ENCODE data around the gene ACKR3.

DNA sequence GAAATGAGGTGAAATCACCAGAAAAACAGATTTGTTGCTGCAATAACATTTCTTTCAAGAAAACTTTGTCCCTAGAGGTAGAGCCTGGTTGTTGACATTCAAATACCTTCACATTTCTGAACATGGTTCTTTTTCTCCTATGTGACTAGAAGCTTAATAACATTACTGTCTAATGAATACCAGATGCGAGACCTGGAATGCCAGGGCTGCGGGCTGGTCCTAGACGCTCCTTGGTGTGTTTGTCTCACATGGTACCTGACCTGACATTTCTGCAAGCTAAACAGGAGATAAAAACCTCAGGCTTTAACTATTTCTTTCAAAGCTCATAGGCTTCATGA, 38.5 kb downstream of the ACKR3 start:
- TF ChIP-seq ZFX (IDR thresholded peaks at IDR 0.05): no peak
- TF ChIP-seq, protein P1, sequence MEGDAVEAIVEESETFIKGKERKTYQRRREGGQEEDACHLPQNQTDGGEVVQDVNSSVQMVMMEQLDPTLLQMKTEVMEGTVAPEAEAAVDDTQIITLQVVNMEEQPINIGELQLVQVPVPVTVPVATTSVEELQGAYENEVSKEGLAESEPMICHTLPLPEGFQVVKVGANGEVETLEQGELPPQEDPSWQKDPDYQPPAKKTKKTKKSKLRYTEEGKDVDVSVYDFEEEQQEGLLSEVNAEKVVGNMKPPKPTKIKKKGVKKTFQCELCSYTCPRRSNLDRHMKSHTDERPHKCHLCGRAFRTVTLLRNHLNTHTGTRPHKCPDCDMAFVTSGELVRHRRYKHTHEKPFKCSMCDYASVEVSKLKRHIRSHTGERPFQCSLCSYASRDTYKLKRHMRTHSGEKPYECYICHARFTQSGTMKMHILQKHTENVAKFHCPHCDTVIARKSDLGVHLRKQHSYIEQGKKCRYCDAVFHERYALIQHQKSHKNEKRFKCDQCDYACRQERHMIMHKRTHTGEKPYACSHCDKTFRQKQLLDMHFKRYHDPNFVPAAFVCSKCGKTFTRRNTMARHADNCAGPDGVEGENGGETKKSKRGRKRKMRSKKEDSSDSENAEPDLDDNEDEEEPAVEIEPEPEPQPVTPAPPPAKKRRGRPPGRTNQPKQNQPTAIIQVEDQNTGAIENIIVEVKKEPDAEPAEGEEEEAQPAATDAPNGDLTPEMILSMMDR (conservative IDR thresholded peaks at IDR 0.05): no peak

Measured in C4-2B (cell line).